ENCODE results near the gene ATP6V1B1. TPM values are rescaled to one million over a fixed set of nuclear protein-coding genes. Genes with fewer than 3 reads are reported as not detected.
"Not testable (repeated sequence)": the region's sequence is repeated elsewhere in the genome, so short reads cannot be mapped to it uniquely, and the experiment has no call there.

ATP6V1B1 gene
- total RNA-seq, 2 experiments from 2014 or later: not detected

GRCh38 chr2:70994009-70994698 lies 58.5 kb downstream of the ATP6V1B1 start:
- no peaks in the 10 kb centered on the region for H3K9me3 Mint-ChIP-seq
- H3K27me3 Mint-ChIP-seq (ENCODE audit: low read depth): no peaks in the 10 kb centered on the region
- DNase-seq: peak; percentile 41
- H3K36me3 Mint-ChIP-seq (ENCODE audit: low read depth): peaks cover 11% of the 10 kb centered on the region
- CTCF ChIA-PET: interaction anchor here (1.0 kb wide), 1 partner anchor 14 kb away, joined by 3 read pairs; no protein-coding TSS in a partner anchor
- intact Hi-C loops (cut with micrococcal nuclease): loop anchor here (1.0 kb wide), 2 partner anchors 9 to 46 kb away; no protein-coding TSS in a partner anchor
- H3K27ac Mint-ChIP-seq: peak overlapping the region; percentile 89
- peak overlapping the region; percentile 94 for H3K4me3 Mint-ChIP-seq
- H3K4me1 Mint-ChIP-seq (ENCODE audit: low read depth): peaks cover 30% of the 10 kb centered on the region

GRCh38 chr2:70994699-70995425 lies 59.2 kb downstream of the ATP6V1B1 start, which contains the start of gene TEX261:
TEX261 (minus strand) TSS chr2:70994873; CDS start chr2:70994757, 116 bp downstream.
- Mint-ChIP-seq H3K36me3 (ENCODE audit: low read depth) (peaks cover 9% of the 10 kb centered on the region), H3K27me3 (ENCODE audit: low read depth) (no peaks in the 10 kb centered on the region), H3K9me3 (no peaks in the 10 kb centered on the region), H3K27ac (peak within 1 kb of the TSS; percentile 89), H3K4me1 (ENCODE audit: low read depth) (peaks cover 33% of the 10 kb centered on the region), H3K4me3 (peak within 1 kb of the TSS; percentile 94)
- intact Hi-C loops (cut with micrococcal nuclease): loop anchor here (1.0 kb wide), 6 partner anchors 10 to 135 kb away; partner anchors contain the start of genes MCEE, MPHOSPH10 and NAGK
- CTCF ChIA-PET: interaction anchor here (1.0 kb wide), 1 partner anchor 13 kb away, joined by 3 read pairs; no protein-coding TSS in a partner anchor
- peak; percentile 91 for DNase-seq

GRCh38 chr2:70995426-70995729 lies 59.7 kb downstream of the ATP6V1B1 start:
- Mint-ChIP-seq H3K27me3 (ENCODE audit: low read depth) (no peaks in the 10 kb centered on the region), H3K27ac (peak overlapping the region; percentile 66), H3K36me3 (ENCODE audit: low read depth) (peaks cover 9% of the 10 kb centered on the region), H3K4me1 (ENCODE audit: low read depth) (peaks cover 33% of the 10 kb centered on the region), H3K4me3 (peak overlapping the region; percentile 81), H3K9me3 (no peaks in the 10 kb centered on the region)
- intact Hi-C loops (cut with micrococcal nuclease): loop anchor here (1.0 kb wide), 4 partner anchors 18 to 135 kb away; partner anchors contain the start of genes MCEE, MPHOSPH10 and NAGK
- CTCF ChIA-PET: no interaction called here
- DNase-seq: peak; percentile 74

- DNase-seq; H3K36me3 Mint-ChIP-seq (ENCODE audit: low read depth); H3K9me3 Mint-ChIP-seq; CTCF ChIA-PET; H3K27me3 Mint-ChIP-seq (ENCODE audit: low read depth); intact Hi-C loops (cut with micrococcal nuclease); H3K4me3 Mint-ChIP-seq; H3K27ac Mint-ChIP-seq: not testable (repeated sequence)
- peaks cover 23% of the 10 kb centered on the region for H3K4me1 Mint-ChIP-seq (ENCODE audit: low read depth)
These were observed 63.2 kb downstream of the ATP6V1B1 start for GRCh38 chr2:70998885-70999284.

GRCh38 chr2:70999362-70999761 lies 63.7 kb downstream of the ATP6V1B1 start:
- no peaks in the 10 kb centered on the region for H3K36me3 Mint-ChIP-seq (ENCODE audit: low read depth)
- H3K27me3 Mint-ChIP-seq (ENCODE audit: low read depth): no peaks in the 10 kb centered on the region
- H3K4me3 Mint-ChIP-seq: no peak overlapping the region
- H3K9me3 Mint-ChIP-seq: no peaks in the 10 kb centered on the region
- CTCF ChIA-PET: interaction anchor here (1.0 to 3.3 kb wide), 2 partner anchors 14 to 70 kb away, joined by 4 to 27 read pairs; no protein-coding TSS in a partner anchor
- H3K27ac Mint-ChIP-seq: no peak overlapping the region
- intact Hi-C loops (cut with micrococcal nuclease): no loop called here
- DNase-seq: no peak
- peaks cover 22% of the 10 kb centered on the region for H3K4me1 Mint-ChIP-seq (ENCODE audit: low read depth)

GRCh38 chr2:70999931-71000330 lies 64.2 kb downstream of the ATP6V1B1 start:
- H3K4me1 Mint-ChIP-seq (ENCODE audit: low read depth): peaks cover 22% of the 10 kb centered on the region
- H3K27ac Mint-ChIP-seq; H3K4me3 Mint-ChIP-seq; DNase-seq; H3K27me3 Mint-ChIP-seq (ENCODE audit: low read depth); H3K36me3 Mint-ChIP-seq (ENCODE audit: low read depth); H3K9me3 Mint-ChIP-seq: not testable (repeated sequence)
- intact Hi-C loops (cut with micrococcal nuclease): loop anchor here (5.0 kb wide), 1 partner anchor 128 kb away; no protein-coding TSS in a partner anchor
- CTCF ChIA-PET: interaction anchor here (1.0 to 3.3 kb wide), 3 partner anchors 15 to 69 kb away, joined by 4 to 27 read pairs (median 11); no protein-coding TSS in a partner anchor

- intact Hi-C loops (cut with micrococcal nuclease): loop anchor here (1.0 to 5.0 kb wide), 3 partner anchors 16 to 129 kb away; no protein-coding TSS in a partner anchor
- DNase-seq: peak; percentile 91
- peaks cover 16% of the 10 kb centered on the region for H3K4me1 Mint-ChIP-seq (ENCODE audit: low read depth)
- CTCF ChIA-PET: interaction anchor here (0.5 to 3.3 kb wide), 23 partner anchors 9 to 243 kb away, joined by 3 to 27 read pairs (median 4); partner anchors contain the start of genes ANKRD53, FIGLA and NAGK
- H3K9me3 Mint-ChIP-seq: no peaks in the 10 kb centered on the region
- H3K27ac Mint-ChIP-seq: peak overlapping the region; percentile 63
- peak overlapping the region; percentile 73 for H3K4me3 Mint-ChIP-seq
- no peaks in the 10 kb centered on the region for H3K36me3 Mint-ChIP-seq (ENCODE audit: low read depth)
- H3K27me3 Mint-ChIP-seq (ENCODE audit: low read depth): no peaks in the 10 kb centered on the region
These were observed 65.3 kb downstream of the ATP6V1B1 start for GRCh38 chr2:71000780-71001591.

- no peak for DNase-seq
- H3K9me3 Mint-ChIP-seq: no peaks in the 10 kb centered on the region
- H3K27me3 Mint-ChIP-seq (ENCODE audit: low read depth): no peaks in the 10 kb centered on the region
- no peak overlapping the region for H3K4me3 Mint-ChIP-seq
- CTCF ChIA-PET: interaction anchor here (0.5 to 3.3 kb wide), 26 partner anchors 10 to 243 kb away, joined by 3 to 27 read pairs (median 4); partner anchors contain the start of genes ANKRD53, FIGLA and NAGK
- H3K36me3 Mint-ChIP-seq (ENCODE audit: low read depth): no peaks in the 10 kb centered on the region
- intact Hi-C loops (cut with micrococcal nuclease): loop anchor here (1.0 to 5.0 kb wide), 3 partner anchors 16 to 129 kb away; no protein-coding TSS in a partner anchor
- peaks cover 15% of the 10 kb centered on the region for H3K4me1 Mint-ChIP-seq (ENCODE audit: low read depth)
- no peak overlapping the region for H3K27ac Mint-ChIP-seq
These were observed 65.9 kb downstream of the ATP6V1B1 start for GRCh38 chr2:71001592-71001927.

- H3K27me3 Mint-ChIP-seq (ENCODE audit: low read depth): no peaks in the 10 kb centered on the region
- H3K27ac Mint-ChIP-seq: no peak overlapping the region
- CTCF ChIA-PET: interaction anchor here (0.8 to 3.3 kb wide), 26 partner anchors 10 to 244 kb away, joined by 3 to 27 read pairs (median 4); partner anchors contain the start of genes ANKRD53, FIGLA and NAGK
- DNase-seq: no peak
- no peaks in the 10 kb centered on the region for H3K36me3 Mint-ChIP-seq (ENCODE audit: low read depth)
- H3K4me1 Mint-ChIP-seq (ENCODE audit: low read depth): peaks cover 15% of the 10 kb centered on the region
- no peak overlapping the region for H3K4me3 Mint-ChIP-seq
- no peaks in the 10 kb centered on the region for H3K9me3 Mint-ChIP-seq
- intact Hi-C loops (cut with micrococcal nuclease): loop anchor here (1.0 to 5.0 kb wide), 3 partner anchors 17 to 130 kb away; no protein-coding TSS in a partner anchor
These were observed 66.4 kb downstream of the ATP6V1B1 start for GRCh38 chr2:71001981-71002570.

- Mint-ChIP-seq H3K4me1 (ENCODE audit: low read depth) (peaks cover 15% of the 10 kb centered on the region), H3K36me3 (ENCODE audit: low read depth) (no peaks in the 10 kb centered on the region), H3K9me3 (no peaks in the 10 kb centered on the region), H3K4me3 (no peak overlapping the region), H3K27me3 (ENCODE audit: low read depth) (no peaks in the 10 kb centered on the region), H3K27ac (no peak overlapping the region)
- CTCF ChIA-PET: interaction anchor here (0.6 to 2.9 kb wide), 3 partner anchors 19 to 224 kb away, joined by 3 to 26 read pairs (median 6); no protein-coding TSS in a partner anchor
- DNase-seq: no peak
- intact Hi-C loops (cut with micrococcal nuclease): loop anchor here (5.0 kb wide), 1 partner anchor 131 kb away; no protein-coding TSS in a partner anchor
These were observed 67.7 kb downstream of the ATP6V1B1 start for GRCh38 chr2:71003396-71003795.
